ENCODE results near the gene TCHHL1. TPM values are rescaled to one million over a fixed set of nuclear protein-coding genes. Genes with fewer than 3 reads are reported as not detected.

Gene TCHHL1
- total and polyA plus RNA-seq, 11 donors: not detected

GRCh38 chr1:152034324-152034653 lies 54.6 kb downstream of the TCHHL1 start:
- Histone ChIP-seq H3K27me3 (no peaks in the 10 kb centered on the region), H3K36me3 (peaks cover 0 to 44% (median 37%) of the 10 kb centered on the region in 9 donors), H3K4me1 (peaks cover 0 to 64% (median 16%) of the 10 kb centered on the region in 12 donors), H3K4me3 (peak overlapping the region in 9 of 12 donors; percentile 58 to 93 (median 75)), H3K27ac (peak overlapping the region in 11 of 12 donors; percentile 85 to 98 (median 94)), H3K9me3 (no peaks in the 10 kb centered on the region)
- intact Hi-C loops (cut with DNase I): no loop called here
- ATAC-seq (peak in 3 of 4 donors; percentile 12 to 31 (median 25)), DNase-seq (no peak)
- 46 to 63% (median 51%) methylated on average over 1 of the region's 1 CpG for WGBS, 4 donors
- TF ChIP-seq POLR2A (IDR thresholded peaks at IDR 0.05) (no peak), CTCF (IDR thresholded peaks at IDR 0.05) (no peak)

Other genes with a start within 250 kb of the TCHHL1 start
- under 1 TPM in 2 of 9 donors, not detected in 7; 0.14 to 0.28 TPM for gene C2CD4D, start 249.2 kb downstream of the TCHHL1 start, total RNA-seq
- not detected for gene C2CD4D, start 249.2 kb downstream of the TCHHL1 start, polyA plus RNA-seq
- gene THEM5, start 235.4 kb downstream of the TCHHL1 start, total RNA-seq: under 1 TPM in 1 of 9 donors, not detected in 8; 0.52 TPM
- gene THEM5, start 235.4 kb downstream of the TCHHL1 start, polyA plus RNA-seq: not detected
- 10 to 100 TPM; 14.2 to 17.0 (median 15.0) TPM for gene THEM4, start 179.6 kb downstream of the TCHHL1 start, total RNA-seq
- gene THEM4, start 179.6 kb downstream of the TCHHL1 start, polyA plus RNA-seq: 10 to 100 TPM; 14.8 to 25.5 TPM
- 100 to 1,000 TPM in 7 of 9 donors, 10 to 100 TPM in 2; 55.5 to 403 (median 156) TPM for gene S100A10, start 95.2 kb downstream of the TCHHL1 start, total RNA-seq
- gene S100A10, start 95.2 kb downstream of the TCHHL1 start, polyA plus RNA-seq: 100 to 1,000 TPM; 258 to 387 TPM
- 100 to 1,000 TPM in 4 of 9 donors, 10 to 100 TPM in 5; 44.9 to 368 (median 80.7) TPM for gene S100A11, start 52.1 kb downstream of the TCHHL1 start, total RNA-seq
- gene S100A11, start 52.1 kb downstream of the TCHHL1 start, polyA plus RNA-seq: 100 to 1,000 TPM; 179 to 571 TPM
- gene TCHH, start 26.4 kb upstream of the TCHHL1 start, total RNA-seq: under 1 TPM in 2 of 9 donors, not detected in 7; 0.05 TPM
- gene TCHH, start 26.4 kb upstream of the TCHHL1 start, polyA plus RNA-seq: under 1 TPM in 1 of 2 donors, not detected in 1; 0.01 TPM
- not detected for gene RPTN, start 70.2 kb upstream of the TCHHL1 start, total RNA-seq
- not detected for gene RPTN, start 70.2 kb upstream of the TCHHL1 start, polyA plus RNA-seq
- gene HRNR, start 135.1 kb upstream of the TCHHL1 start, total RNA-seq: not detected
- under 1 TPM in 1 of 2 donors, not detected in 1; 0.04 TPM for gene HRNR, start 135.1 kb upstream of the TCHHL1 start, polyA plus RNA-seq
- under 1 TPM in 1 of 9 donors, not detected in 8; 0.04 TPM for gene FLG, start 236.2 kb upstream of the TCHHL1 start, total RNA-seq
- under 1 TPM; under 0.01 to 0.01 TPM for gene FLG, start 236.2 kb upstream of the TCHHL1 start, polyA plus RNA-seq

Measured in heart left ventricle (tissue), 16 donors.